Cortex of kidney (tissue), 1 donor: ENCODE results near the gene NKX2-8.
"Not testable (repeated sequence)": the region's sequence is repeated elsewhere in the genome, so short reads cannot be mapped to it uniquely, and the experiment has no call there.

ENCODE experiments used
- DNase-seq: peaks from one replicate; lab custom pipeline; 2025; lab: John Stamatoyannopoulos, UW

Gene NKX2-8

DNA sequence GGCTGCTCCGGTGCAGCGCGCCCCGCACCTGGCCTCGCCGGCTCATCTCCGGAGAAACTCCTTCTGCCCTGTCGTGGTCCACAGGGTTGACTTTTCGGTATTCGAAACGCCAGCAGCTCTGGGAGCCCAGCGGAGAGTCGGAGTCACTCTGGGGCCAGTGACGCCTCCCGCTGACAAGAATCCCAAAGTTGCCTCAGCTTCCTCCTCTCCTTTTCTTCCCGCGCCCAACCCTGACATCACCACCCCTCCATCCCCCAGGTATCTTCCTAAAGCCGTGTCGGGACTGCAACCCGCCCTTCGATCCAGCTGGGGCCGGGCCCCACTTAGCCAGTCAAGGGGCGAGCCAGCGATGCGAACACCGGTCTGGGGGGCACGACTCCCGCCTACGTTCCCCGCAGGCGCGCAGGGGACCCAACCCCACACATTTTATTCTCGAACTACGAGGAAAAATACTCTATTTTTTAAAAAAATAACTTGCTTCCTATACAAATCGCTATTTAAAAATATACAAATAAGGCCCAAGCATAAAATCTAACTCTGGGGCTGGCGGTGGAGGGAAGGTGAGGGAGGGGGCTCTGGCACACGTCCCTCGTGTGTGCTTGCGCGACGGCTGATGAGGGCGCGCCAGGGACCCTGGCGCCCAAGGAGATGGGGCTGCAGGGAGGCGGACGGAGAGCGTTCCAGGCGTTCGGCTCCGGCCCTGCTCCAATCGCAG lies 2.1 kb downstream of the NKX2-8 start:
- DNase-seq = no peak

- no peak for DNase-seq
Measured at GRCh38 chr14:36579573-36580140, 2.8 kb downstream of the NKX2-8 start.

DNA sequence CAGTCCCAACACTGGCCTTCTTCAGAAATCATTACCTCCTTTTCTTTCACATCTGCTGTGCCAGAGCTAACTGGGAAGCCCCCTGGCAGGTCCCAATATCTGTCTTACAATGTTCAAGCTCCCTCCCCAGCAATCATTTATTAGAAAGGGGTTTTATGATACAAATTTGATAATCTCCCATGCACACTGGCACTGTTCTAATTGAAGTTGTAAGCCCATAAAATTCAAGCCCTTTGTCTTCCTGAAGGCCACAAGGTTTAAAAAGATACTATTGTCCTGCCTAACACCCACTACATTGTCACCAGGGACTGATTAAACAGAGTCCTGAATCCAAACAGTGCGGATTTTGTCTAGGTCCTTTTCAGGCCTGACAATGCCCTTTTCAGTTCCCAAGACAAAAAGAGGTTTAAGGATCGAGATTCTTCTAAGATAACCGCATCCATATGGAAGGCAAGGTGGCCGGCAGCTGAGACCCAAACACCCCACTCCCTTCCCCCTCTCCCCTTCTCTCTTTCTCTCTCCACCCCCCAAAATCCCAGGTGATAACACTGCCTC lies 3.3 kb downstream of the NKX2-8 start:
- DNase-seq = no peak

DNA sequence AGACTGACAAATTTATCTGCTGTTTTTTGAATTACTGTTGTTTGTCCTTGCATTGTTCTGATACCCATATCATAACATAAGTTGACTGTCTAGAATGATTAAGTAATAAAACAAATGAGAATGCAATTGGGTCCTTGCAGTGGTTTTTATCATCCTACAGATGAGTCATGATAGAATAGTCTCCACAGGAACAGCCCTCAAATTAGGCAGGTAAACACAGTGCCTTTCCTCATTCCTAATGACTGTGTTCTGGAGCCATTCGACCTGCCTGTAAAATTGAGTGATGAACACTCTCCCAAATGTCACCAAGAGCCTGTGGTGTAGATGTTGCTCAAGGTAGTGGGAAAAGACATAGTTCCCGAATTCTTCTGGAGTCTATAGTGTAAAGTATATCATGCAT lies 12.3 kb downstream of the NKX2-8 start:
- no peak for DNase-seq

GRCh38 chr14:36556811-36557433 lies 25.5 kb downstream of the NKX2-8 start:
- no peak for DNase-seq

- no peak for DNase-seq
Measured at GRCh38 chr14:36555998-36556743, 26.2 kb downstream of the NKX2-8 start.

DNA sequence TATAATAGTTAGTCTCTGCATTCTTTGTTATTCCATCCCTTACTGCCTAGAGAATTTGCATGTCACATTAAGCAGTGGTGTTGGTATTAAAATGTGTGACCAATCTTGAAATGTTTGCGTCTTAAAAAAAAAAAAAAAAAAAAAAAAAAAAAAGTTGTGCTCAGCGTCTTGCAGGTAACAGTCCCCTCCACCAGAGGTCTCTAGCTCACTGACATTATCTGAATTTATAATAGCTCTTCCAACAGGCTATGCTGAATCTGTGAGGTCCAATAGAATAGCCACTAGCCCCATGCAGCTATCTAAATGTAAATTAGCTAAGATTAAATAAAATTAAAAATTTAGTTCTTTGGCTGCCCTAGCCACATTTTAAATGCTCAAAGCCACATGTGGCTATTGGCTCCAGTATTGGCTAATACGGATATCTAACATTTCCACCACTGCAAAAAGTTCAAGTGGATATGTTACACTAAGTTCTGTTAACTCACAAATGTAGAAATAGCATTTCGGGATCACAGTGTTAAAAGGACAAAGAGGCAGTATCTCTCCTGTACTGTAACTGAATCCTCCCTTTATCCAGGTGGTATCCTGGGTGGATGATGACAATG lies 28.7 kb downstream of the NKX2-8 start:
- DNase-seq = no peak

- no peak for DNase-seq
Measured at GRCh38 chr14:36550899-36551298, 31.5 kb downstream of the NKX2-8 start.

- DNase-seq = not testable (repeated sequence)
Measured at GRCh38 chr14:36544280-36544679, 38.1 kb downstream of the NKX2-8 start.

GRCh38 chr14:36538051-36538450 lies 44.4 kb downstream of the NKX2-8 start:
- DNase-seq = no peak
